OCI-LY7 (cell line): ENCODE measurements around the gene PTCRA. TPM values are rescaled to one million over a fixed set of nuclear protein-coding genes. Genes with fewer than 3 reads are reported as not detected.
"Not testable (repeated sequence)": the region's sequence is repeated elsewhere in the genome, so short reads cannot be mapped to it uniquely, and the experiment has no call there.

ENCODE experiments used
- BruUV-seq: library from RNA; stranded (reverse); fragments of 400-500 nt; replicated peaks from 2 replicates; lab custom pipeline; 2021; lab: Mats Ljungman, UMichigan
- CTCF ChIA-PET: fragments of 300-600 bp; sonication (Branson Sonifier 250); formaldehyde crosslinking; loops from one replicate; lab custom pipeline; 2022; ENCODE audit warnings: antibody characterized with exemption; ENCODE audit not compliant: unreplicated experiment; lab: Charles Lee
- POLR2A ChIA-PET: fragments of 300-600 bp; sonication (Branson Sonifier 250); formaldehyde crosslinking; loops from one replicate; lab custom pipeline; 2022; ENCODE audit warnings: antibody characterized with exemption; lab: Charles Lee
- DNase-seq: peaks from one replicate; pipeline ENCODE4 v3.0.0-alpha.2; 2015; ENCODE audit warnings: low spot score
- H2AFZ ChIP-seq: fragments of 200-600 bp; sonication (generic), shearing (Covaris generic); 2 replicates; pipeline ENCODE4 v1.6.1; 2014; ENCODE audit warnings: mild to moderate bottlenecking, antibody characterized with exemption, low read length, moderate library complexity
- H3K27ac ChIP-seq: fragments of 200-600 bp; sonication (generic); 2 replicates; pipeline ENCODE4 v1.5.1; 2014; ENCODE audit warnings: mixed run types, low read depth, mild to moderate bottlenecking, moderate library complexity, low read length, inconsistent platforms; ENCODE audit not compliant: poor library complexity, severe bottlenecking
- H3K36me3 ChIP-seq: fragments of 200-600 bp; sonication (generic); 2 replicates; pipeline ENCODE4 v1.6.1; 2014; ENCODE audit warnings: mild to moderate bottlenecking, antibody characterized with exemption, low read length, moderate library complexity, mixed read lengths; ENCODE audit not compliant: insufficient read depth
- H3K4me1 ChIP-seq: fragments of 200-600 bp; sonication (generic); 2 replicates; pipeline ENCODE4 v1.5.1; 2014; ENCODE audit warnings: mild to moderate bottlenecking, low read length; ENCODE audit not compliant: insufficient read depth, poor library complexity, severe bottlenecking
- H3K4me2 ChIP-seq: fragments of 200-600 bp; sonication (generic); 2 replicates; pipeline ENCODE4 v1.6.1; 2014; ENCODE audit warnings: mild to moderate bottlenecking, low read length
- H3K4me3 ChIP-seq: fragments of 200-600 bp; sonication (generic); 2 replicates; pipeline ENCODE4 v1.5.1; 2014; ENCODE audit warnings: mild to moderate bottlenecking, low read depth, low read length; ENCODE audit not compliant: poor library complexity, severe bottlenecking
- H3K79me2 ChIP-seq: fragments of 200-600 bp; sonication (generic); 2 replicates; pipeline ENCODE4 v1.6.1; 2016; ENCODE audit warnings: low read depth, mild to moderate bottlenecking, low read length, moderate library complexity, mixed read lengths; ENCODE audit not compliant: insufficient read depth
- H3K9me2 ChIP-seq: fragments of 200-600 bp; sonication (generic); 2 replicates; pipeline ENCODE4 v1.6.1; 2016; ENCODE audit warnings: mild to moderate bottlenecking, low read length, mixed read lengths; ENCODE audit not compliant: insufficient read depth
- H3K9me3 ChIP-seq: fragments of 200-600 bp; sonication (generic); 2 replicates; pipeline ENCODE4 v1.6.1; 2014; ENCODE audit warnings: mild to moderate bottlenecking, mixed run types, low read length, mixed read lengths
- H4K20me1 ChIP-seq: fragments of 200-600 bp; sonication (generic); 2 replicates; pipeline ENCODE4 v1.6.1; 2014; ENCODE audit warnings: mild to moderate bottlenecking, antibody characterized with exemption, low read length, moderate library complexity, mixed read lengths; ENCODE audit not compliant: insufficient read depth
- CTCF ChIP-seq: fragments of 200-600 bp; sonication (generic); conservative IDR thresholded peaks from 2 replicates; pipeline ENCODE4 v1.5.1; 2014; ENCODE audit warnings: mild to moderate bottlenecking, antibody characterized with exemption, low read length, moderate library complexity, mixed read lengths
- EZH2phosphoT487 ChIP-seq: fragments of 200-600 bp; sonication (generic); IDR thresholded peaks from 2 replicates; pipeline ENCODE4 v1.6.1; 2018; ENCODE audit warnings: low read depth, borderline replicate concordance, mild to moderate bottlenecking, mixed run types, antibody characterized with exemption, low read length, moderate library complexity, mixed read lengths
- intact Hi-C: fragments of 100-400 bp; cut with micrococcal nuclease; formaldehyde crosslinking; loops from one replicate; pipeline ENCODE4 v1.10.0; 2022; ENCODE audit not compliant: unreplicated experiment
- total RNA-seq, 2 experiments: library from RNA; depleted of rRNA in 1 of 2; stranded (reverse); fragments of >200 nt in 1 of 2; shearing (Covaris generic) in 1 of 2; gene quantifications; 2 replicates each; pipeline ENCODE4 v1.2.3, GENCODE V29; 2014 to 2022

PTCRA gene
- total RNA-seq, 2 experiments from 2014 or later, result 0.85 to 0.91 TPM

- H3K9me3 ChIP-seq, result no peaks in the 10 kb centered on the region
- DNase-seq, result no peak
- intact Hi-C loops, result no loop called here
- H3K4me1 ChIP-seq, result no peaks in the 10 kb centered on the region
- POLR2A ChIA-PET, result no interaction called here
- CTCF ChIA-PET, result no interaction called here
- H3K4me3 ChIP-seq, result no peak overlapping the region
- H3K4me2 ChIP-seq, result no peak overlapping the region
- H3K9me2 ChIP-seq, result no peaks in the 10 kb centered on the region
- no peak overlapping the region for H3K27ac ChIP-seq
- peaks cover 1% of the 10 kb centered on the region; the same call in 1 of the 2 replicates for H3K79me2 ChIP-seq
- H2AFZ ChIP-seq, result no peak overlapping the region
- TF ChIP-seq CTCF (no peak), EZH2phosphoT487 (no peak)
- peaks cover 96% of the 10 kb centered on the region for H3K36me3 ChIP-seq
- BruUV-seq, result no TSS peak
- H4K20me1 ChIP-seq, result peaks cover 4% of the 10 kb centered on the region; the same call in 1 of the 2 replicates
These were observed 24.7 kb downstream of the PTCRA start for GRCh38 chr6:42940493-42941045.

GRCh38 chr6:42941356-42941755, 25.5 kb downstream of the PTCRA start:
- H2AFZ ChIP-seq, H3K9me2 ChIP-seq, H3K27ac ChIP-seq, BruUV-seq, H3K4me3 ChIP-seq, intact Hi-C loops, H3K9me3 ChIP-seq, H3K79me2 ChIP-seq, CTCF ChIA-PET, H3K4me2 ChIP-seq, H3K4me1 ChIP-seq, H4K20me1 ChIP-seq, DNase-seq: not testable (repeated sequence)
- peaks cover 91% of the 10 kb centered on the region for H3K36me3 ChIP-seq
- POLR2A ChIA-PET, result interaction anchor here (0.6 to 0.7 kb wide), 2 partner anchors 10 to 806 kb away, joined by 4 to 6 read pairs; no protein-coding TSS in a partner anchor

- peaks cover 80% of the 10 kb centered on the region for H3K36me3 ChIP-seq
- H3K4me3 ChIP-seq, result no peak overlapping the region
- CTCF ChIA-PET, result no interaction called here
- TF ChIP-seq EZH2phosphoT487 (no peak), CTCF (no peak)
- no peak for DNase-seq
- no peaks in the 10 kb centered on the region for H4K20me1 ChIP-seq
- POLR2A ChIA-PET, result no interaction called here
- no TSS peak for BruUV-seq
- H3K4me1 ChIP-seq, result no peaks in the 10 kb centered on the region
- H2AFZ ChIP-seq, result no peak overlapping the region
- no peaks in the 10 kb centered on the region for H3K9me3 ChIP-seq
- intact Hi-C loops, result no loop called here
- H3K4me2 ChIP-seq, result no peak overlapping the region
- H3K9me2 ChIP-seq, result no peaks in the 10 kb centered on the region
- no peak overlapping the region for H3K27ac ChIP-seq
- H3K79me2 ChIP-seq, result no peaks in the 10 kb centered on the region
These were observed 26.6 kb downstream of the PTCRA start for GRCh38 chr6:42942444-42942843.
